IMR-90 (cell line): ENCODE measurements around the gene PFKP. TPM values are rescaled to one million over a fixed set of nuclear protein-coding genes. Genes with fewer than 3 reads are reported as not detected.

Experiments used
- ATAC-seq: fragments of 200-7000 bp; cut with Tn5 transposase; 2 replicates; pipeline ENCODE4 v1.9.1; 2020; ENCODE audit warnings: low read depth, mild to moderate bottlenecking, moderate library complexity
- BruUV-seq: library from RNA; stranded (reverse); fragments of 400-500 nt; replicated peaks from 2 replicates; lab custom pipeline; 2021; lab: Mats Ljungman, UMichigan
- CTCF ChIA-PET: fragments of 300-600 bp; formaldehyde crosslinking; extraction: SDS; loops from one replicate; lab custom pipeline; 2021; ENCODE audit warnings: antibody characterized with exemption; lab: Yijun Ruan, JAX
- POLR2A ChIA-PET: fragments of 300-600 bp; sonication (Branson Sonifier 250); formaldehyde crosslinking; loops from one replicate; lab custom pipeline; 2022; ENCODE audit warnings: antibody characterized with exemption; ENCODE audit not compliant: unreplicated experiment; lab: Charles Lee
- DNase-seq: peaks from one replicate; pipeline ENCODE4 v3.0.0; 2013
- H2AFZ ChIP-seq: replicated peaks from 2 replicates; pipeline ENCODE3; 2013; ENCODE audit warnings: low read length, mild to moderate bottlenecking; ENCODE audit not compliant: poor library complexity
- H2AK5ac ChIP-seq: 2 replicates; pipeline ENCODE4 v1.6.1; 2013; ENCODE audit warnings: low read depth, low read length, inconsistent platforms
- H2AK9ac ChIP-seq: replicated peaks from 2 replicates; pipeline ENCODE3; 2013; ENCODE audit warnings: mild to moderate bottlenecking, low read depth, low read length, moderate library complexity; ENCODE audit not compliant: poor library complexity
- H2BK120ac ChIP-seq: 2 replicates; pipeline ENCODE4 v1.6.1; 2013; ENCODE audit warnings: low read depth, low read length, inconsistent platforms
- H2BK15ac ChIP-seq: 3 replicates; pipeline ENCODE4 v1.6.1; 2013; ENCODE audit warnings: low read depth, low read length, inconsistent platforms
- H2BK20ac ChIP-seq: 2 replicates; pipeline ENCODE4 v1.6.1; 2013; ENCODE audit warnings: low read depth, mild to moderate bottlenecking, inconsistent platforms, low read length, moderate library complexity
- H2BK5ac ChIP-seq: 2 replicates; pipeline ENCODE4 v1.6.1; 2013; ENCODE audit warnings: mild to moderate bottlenecking, low read depth, low read length, inconsistent platforms; ENCODE audit not compliant: poor library complexity, severe bottlenecking
- H3K14ac ChIP-seq: replicated peaks from 2 replicates; pipeline ENCODE4 v1.6.1; 2013; ENCODE audit warnings: low read depth, low read length, inconsistent platforms
- H3K18ac ChIP-seq: 2 replicates; pipeline ENCODE4 v1.6.1; 2013; ENCODE audit warnings: low read depth, low read length, control low read depth
- H3K23ac ChIP-seq: 2 replicates; pipeline ENCODE4 v1.6.1; 2013; ENCODE audit warnings: low read depth, low read length, inconsistent platforms
- H3K27ac ChIP-seq: 2 replicates; pipeline ENCODE4 v1.5.1; 2013; ENCODE audit warnings: mild to moderate bottlenecking, control low read depth, low read length; ENCODE audit not compliant: insufficient read depth
- H3K27me3 ChIP-seq: 2 replicates; pipeline ENCODE4 v1.6.1; 2013; ENCODE audit warnings: low read length; ENCODE audit not compliant: control insufficient read depth, insufficient read depth
- H3K36me3 ChIP-seq: 2 replicates; pipeline ENCODE4 v1.6.1; 2013; ENCODE audit warnings: low read length, mixed read lengths; ENCODE audit not compliant: control insufficient read depth, insufficient read depth
- H3K4ac ChIP-seq: 2 replicates; pipeline ENCODE4 v1.6.1; 2013; ENCODE audit warnings: low read depth, low read length, inconsistent platforms
- H3K4me1 ChIP-seq: 2 replicates; pipeline ENCODE4 v1.6.1; 2013; ENCODE audit warnings: low read length, mixed read lengths; ENCODE audit not compliant: control insufficient read depth, insufficient read depth
- H3K4me2 ChIP-seq: 2 replicates; pipeline ENCODE4 v1.6.1; 2013; ENCODE audit warnings: low read depth, mild to moderate bottlenecking, control low read depth, low read length, moderate library complexity
- H3K4me3 ChIP-seq: 2 replicates; pipeline ENCODE4 v1.5.1; 2013; ENCODE audit warnings: low read depth, mild to moderate bottlenecking, control low read depth, low read length, moderate library complexity; ENCODE audit not compliant: insufficient read depth
- H3K56ac ChIP-seq: 2 replicates; pipeline ENCODE4 v1.6.1; 2013; ENCODE audit warnings: low read length, inconsistent platforms; ENCODE audit not compliant: insufficient read depth; ENCODE audit errors: extremely low read depth
- H3K79me1 ChIP-seq, 2 experiments: 2 replicates each; pipeline ENCODE4 v1.6.1; 2013; ENCODE audit warnings: low read length in 2 of 2, inconsistent platforms in 1 of 2, low read depth in 1 of 2
- H3K9ac ChIP-seq: 2 replicates; pipeline ENCODE4 v1.6.1; 2013; ENCODE audit warnings: low read depth, low read length, control low read depth
- H3K9me1 ChIP-seq: 2 replicates; pipeline ENCODE4 v1.6.1; 2013; ENCODE audit warnings: low read length, inconsistent platforms; ENCODE audit not compliant: insufficient read depth
- H3K9me3 ChIP-seq: 2 replicates; pipeline ENCODE4 v1.6.1; 2013; ENCODE audit warnings: low read length; ENCODE audit not compliant: control insufficient read depth, insufficient read depth
- H4K20me1 ChIP-seq: 2 replicates; pipeline ENCODE4 v1.6.1; 2013; ENCODE audit warnings: low read length, inconsistent platforms; ENCODE audit not compliant: insufficient read depth
- H4K5ac ChIP-seq: 2 replicates; pipeline ENCODE4 v1.6.1; 2013; ENCODE audit warnings: mild to moderate bottlenecking, low read depth, low read length, control low read depth
- H4K8ac ChIP-seq, 2 experiments: 2 replicates each; pipeline ENCODE4 v1.6.1; 2013; ENCODE audit warnings: low read depth in 2 of 2, low read length in 2 of 2, control low read depth in 1 of 2, inconsistent platforms in 1 of 2
- H4K91ac ChIP-seq: 2 replicates; pipeline ENCODE4 v1.6.1; 2013; ENCODE audit warnings: low read depth, low read length, inconsistent platforms; ENCODE audit not compliant: insufficient read depth
- BHLHE40 ChIP-seq: fragments of 150-350 bp; IDR thresholded peaks from 2 replicates; pipeline ENCODE4 v1.6.1; 2016; ENCODE audit warnings: mild to moderate bottlenecking, low read depth, low read length
- CEBPB ChIP-seq: IDR thresholded peaks from 2 replicates; pipeline ENCODE4 v1.6.1; 2012; ENCODE audit warnings: low read depth, low read length, improper control_type of control experiment
- CHD1 ChIP-seq: IDR thresholded peaks from 2 replicates; pipeline ENCODE4 v1.6.1; 2012; ENCODE audit warnings: low read depth, low read length, improper control_type of control experiment
- CTCF ChIP-seq: conservative IDR thresholded peaks from 2 replicates; pipeline ENCODE4 v1.5.1; 2012; ENCODE audit warnings: mild to moderate bottlenecking, low read depth, low read length, improper control_type of control experiment
- ELK1 ChIP-seq: fragments of 150-350 bp; IDR thresholded peaks from 2 replicates; pipeline ENCODE4 v1.6.1; 2016; ENCODE audit warnings: low read depth, mild to moderate bottlenecking, low read length, moderate library complexity, borderline replicate concordance
- FOS ChIP-seq: fragments of 150-350 bp; IDR thresholded peaks from 2 replicates; pipeline ENCODE4 v1.6.1; 2016; ENCODE audit warnings: low read depth, low read length
- MAFK ChIP-seq: IDR thresholded peaks from 2 replicates; pipeline ENCODE4 v1.6.1; 2012; ENCODE audit warnings: low read depth, low read length, improper control_type of control experiment
- MXI1 ChIP-seq: IDR thresholded peaks from 2 replicates; pipeline ENCODE4 v1.6.1; 2012; ENCODE audit warnings: low read depth, mild to moderate bottlenecking, low read length, moderate library complexity, borderline replicate concordance
- NFE2L2 ChIP-seq: fragments of 150-350 bp; IDR thresholded peaks from 2 replicates; pipeline ENCODE4 v1.6.1; 2016; ENCODE audit warnings: low read depth, mild to moderate bottlenecking, low read length
- POLR2A ChIP-seq: IDR thresholded peaks from 2 replicates; pipeline ENCODE4 v1.6.1; 2012; ENCODE audit warnings: mild to moderate bottlenecking, low read depth, low read length
- RAD21 ChIP-seq: IDR thresholded peaks from 2 replicates; pipeline ENCODE4 v1.6.1; 2012; ENCODE audit warnings: low read length, improper control_type of control experiment
- RCOR1 ChIP-seq: IDR thresholded peaks from 2 replicates; pipeline ENCODE4 v1.6.1; 2012; ENCODE audit warnings: mild to moderate bottlenecking, low read length, improper control_type of control experiment; ENCODE audit not compliant: insufficient replicate concordance
- RFX5 ChIP-seq: IDR thresholded peaks from 2 replicates; pipeline ENCODE4 v1.8.0; 2012; ENCODE audit warnings: low read depth, mild to moderate bottlenecking, low read length, moderate library complexity
- SMC3 ChIP-seq: fragments of 150-350 bp; IDR thresholded peaks from 2 replicates; pipeline ENCODE4 v1.6.1; 2016; ENCODE audit warnings: low read depth, mild to moderate bottlenecking, antibody characterized with exemption, low read length, moderate library complexity
- WGBS, 2 experiments: methylation state at CpG; one replicate each; pipeline versions ENCODE4 v1.1.5 to v1.1.7; 2013; ENCODE audit warnings: missing lambda C conversion rate in 2 of 2; ENCODE audit not compliant: insufficient read length in 1 of 2; ENCODE audit errors: extremely low coverage in 2 of 2; 5-methylcytosine and 5-hydroxymethylcytosine counted together
- dilution Hi-C: fragments of 300-500 bp; cut with HindIII; formaldehyde crosslinking; loops from one replicate; pipeline ENCODE4 v1.14.3; 2018; ENCODE audit warnings: low sequenced_read_pairs; ENCODE audit not compliant: unreplicated experiment
- in situ Hi-C: fragments of 300-500 bp; cut with MboI; formaldehyde crosslinking; loops from 3 replicates; pipeline ENCODE4 v1.14.3; 2019; ENCODE audit warnings: low sequenced_read_pairs, inconsistent platforms, mixed read lengths
- intact Hi-C: fragments of 100-400 bp; cut with micrococcal nuclease; formaldehyde crosslinking; loops from 2 replicates; pipeline ENCODE4 v1.10.0; 2022
- polyA plus RNA-seq, 3 experiments: library from polyadenylated mRNA; depleted of rRNA; stranded (reverse); fragments of >200 nt; gene quantifications; 2 replicates each; pipeline ENCODE4 v1.2.3, GENCODE V29; 2012; ENCODE audit warnings: low replicate concordance in 1 of 3
- total RNA-seq: library from RNA; depleted of rRNA; stranded (reverse); fragments of >200 nt; gene quantifications from 2 replicates; pipeline ENCODE4 v1.2.3, GENCODE V29; 2012

Gene PFKP
- total and polyA plus RNA-seq, 2 of the 4 experiments (the other 2 are of a cell fraction): 223 to 294 TPM

- 100% methylated on average over 7 of the region's 11 CpGs; no CpG with 5 or more reads in 1 of the 2 experiments for WGBS, 2 experiments
- Histone ChIP-seq H2AK5ac (peak overlapping the region; percentile 37; the same call in 1 of the 2 replicates), H3K4me2 (peak overlapping the region; percentile 86), H4K20me1 (peaks cover 52% of the 10 kb centered on the region), H3K14ac (no peak overlapping the region), H2BK15ac (no peak overlapping the region), H3K79me1 (peaks cover 6 to 55% of the 10 kb centered on the region in 2 experiments; a peak in 3 of 4 replicates), H3K56ac (no peak overlapping the region), H2BK5ac (peak overlapping the region; percentile 4), H3K9me3 (no peaks in the 10 kb centered on the region), H4K91ac (no peak overlapping the region), H2AFZ (no peak overlapping the region), H3K4ac (no peak overlapping the region), H4K5ac (no peak overlapping the region), H3K18ac (no peak overlapping the region), H4K8ac (peak overlapping the region in 1 of 2 experiments; percentile 74; a peak in 1 of 4 replicates), H3K36me3 (peaks cover 37% of the 10 kb centered on the region), H3K4me3 (peak overlapping the region; percentile 100; the same call in 1 of the 2 replicates), H3K4me1 (peaks cover 25% of the 10 kb centered on the region), H2BK20ac (no peak overlapping the region), H2BK120ac (no peak overlapping the region), H3K9me1 (peaks cover 37% of the 10 kb centered on the region), H3K27ac (no peak overlapping the region), H3K27me3 (no peaks in the 10 kb centered on the region), H3K23ac (peak overlapping the region; percentile 92), H2AK9ac (no peak overlapping the region), H3K9ac (peak overlapping the region; percentile 97; the same call in 1 of the 2 replicates)
- no TSS peak for BruUV-seq
- CTCF ChIA-PET: interaction anchor here (1.0 kb wide), 1 partner anchor 24 kb away, joined by 4 read pairs; no protein-coding TSS in a partner anchor
- dilution Hi-C loops (no loop called here), in situ Hi-C loops (no loop called here), intact Hi-C loops (loop anchor here (2.0 kb wide), 1 partner anchor 25 kb away; no protein-coding TSS in a partner anchor)
- POLR2A ChIA-PET: interaction anchor here (0.9 kb wide), 1 partner anchor 25 kb away, joined by 3 read pairs; no protein-coding TSS in a partner anchor
- ATAC-seq (no peak), DNase-seq (no peak)
- TF ChIP-seq SMC3 (no peak), CTCF (no peak), MAFK (no peak), CEBPB (no peak), RFX5 (no peak), MXI1 (no peak), ELK1 (no peak), RCOR1 (no peak), NFE2L2 (no peak), FOS (no peak), POLR2A (no peak), RAD21 (no peak), CHD1 (no peak), BHLHE40 (no peak)
These were observed 2.5 kb downstream of the PFKP start for GRCh38 chr10:3069876-3070275.
